GM20000 (cell line): ENCODE data around the gene PYM1.
"Not testable (repeated sequence)": the region's sequence is repeated elsewhere in the genome, so short reads cannot be mapped to it uniquely, and the experiment has no call there.

Experiments
- DNase-seq: peaks from one replicate; pipeline ENCODE4 v3.0.0; 2012; ENCODE audit warnings: low spot score
- CTCF ChIP-seq: IDR thresholded peaks from 2 replicates; pipeline ENCODE4 v1.5.1; 2012; ENCODE audit warnings: mild to moderate bottlenecking, control low read depth; ENCODE audit errors: extremely low read depth, missing control alignments

PYM1 gene

GRCh38 chr12:55925371-55925770 lies 2.3 kb downstream of the PYM1 start:
- TF ChIP-seq CTCF, result no peak
- DNase-seq, result no peak

DNA sequence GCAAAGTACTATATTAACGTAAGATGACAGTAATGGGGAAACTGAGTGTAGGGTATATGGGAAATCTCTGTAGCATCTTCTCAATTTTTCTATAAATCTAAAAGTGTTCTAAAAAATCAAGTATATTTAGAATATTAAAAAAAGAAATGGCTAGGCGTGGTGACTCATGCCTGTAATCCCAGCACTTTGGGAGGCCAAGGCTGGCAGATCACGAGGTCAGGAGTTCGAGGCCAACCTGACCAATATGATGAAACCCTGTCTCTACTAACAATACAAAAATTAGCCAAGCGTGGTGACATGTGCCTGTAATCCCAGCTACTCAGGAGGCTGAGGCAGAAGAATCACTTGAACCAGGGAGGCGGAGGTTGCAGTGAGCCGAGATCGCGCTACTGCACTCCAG lies 4.0 kb downstream of the PYM1 start:
- not testable (repeated sequence) for DNase-seq

DNA sequence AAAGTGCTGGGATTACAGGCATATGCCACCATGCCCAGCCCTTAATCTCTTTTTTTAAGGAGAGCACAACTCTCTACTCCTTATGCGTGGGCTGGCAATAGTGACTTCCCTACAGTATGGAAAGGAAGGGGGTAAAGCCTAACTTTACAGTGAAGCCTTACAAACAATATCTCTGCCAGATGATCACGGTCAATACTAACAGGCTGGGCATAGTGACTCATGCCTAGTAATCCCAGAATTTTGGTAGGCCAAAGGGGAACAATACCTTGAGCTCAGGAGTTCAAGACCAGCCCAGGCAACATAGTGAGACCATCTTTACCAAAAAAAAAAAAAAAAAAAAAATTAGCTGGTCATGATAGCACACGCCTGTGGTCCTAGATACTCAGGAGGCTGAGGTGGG lies 5.6 kb downstream of the PYM1 start:
- TF ChIP-seq CTCF, result no peak
- no peak for DNase-seq

DNA sequence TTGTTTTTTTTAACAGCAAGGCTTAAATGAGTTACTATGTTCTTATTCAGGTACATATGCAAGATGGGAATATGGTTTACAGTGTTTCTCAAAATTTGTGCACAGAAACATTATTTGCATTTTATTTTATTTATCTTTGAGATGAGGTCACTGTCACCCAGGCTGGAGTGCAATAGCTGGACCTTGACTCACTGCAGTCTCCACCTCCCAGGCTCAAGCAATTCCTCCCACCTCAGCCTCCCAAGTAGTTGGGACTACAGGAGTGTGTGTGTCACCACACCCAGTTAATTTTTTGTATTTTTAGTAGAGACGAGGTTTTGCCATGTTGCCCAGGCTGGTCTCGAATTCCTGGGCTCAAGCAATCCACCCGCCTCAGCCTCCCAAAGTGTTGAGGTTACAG lies 8.7 kb downstream of the PYM1 start:
- not testable (repeated sequence) for DNase-seq

- TF ChIP-seq CTCF, result no peak
- no peak for DNase-seq
Measured at GRCh38 chr12:55915482-55915859, 12.2 kb downstream of the PYM1 start.

- DNase-seq, result no peak
- no peak for TF ChIP-seq CTCF
Measured at GRCh38 chr12:55912908-55913307, 14.8 kb downstream of the PYM1 start.

- no peak for TF ChIP-seq CTCF
- DNase-seq, result no peak
Measured at GRCh38 chr12:55909513-55909884, 18.2 kb downstream of the PYM1 start.

- TF ChIP-seq CTCF, result no peak
- DNase-seq, result no peak
Measured at GRCh38 chr12:55908726-55909512, 18.8 kb downstream of the PYM1 start.
